ENCODE results near the gene RPS6KA2.

DNA sequence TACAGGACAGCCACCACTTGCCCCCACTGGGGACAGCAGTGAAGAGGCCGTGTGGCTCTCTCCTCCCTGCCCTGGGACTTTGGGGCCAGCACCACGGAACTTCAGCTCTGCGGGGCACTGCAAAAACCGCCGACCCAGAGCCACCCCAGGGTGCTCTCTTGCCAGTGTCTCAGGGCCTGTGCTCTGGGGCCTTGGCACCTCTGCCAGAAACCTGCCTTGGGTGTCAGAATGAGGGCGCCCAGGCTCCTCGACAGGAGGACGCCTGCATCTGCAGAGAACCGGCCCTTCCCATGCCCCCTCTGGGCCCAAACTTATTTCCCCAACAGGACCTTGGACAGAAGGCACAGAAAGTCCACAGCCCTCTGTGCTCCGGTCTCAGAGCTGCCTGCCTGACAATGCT lies 167.1 kb downstream of the RPS6KA2 start:
- TF ChIP-seq, protein P1, sequence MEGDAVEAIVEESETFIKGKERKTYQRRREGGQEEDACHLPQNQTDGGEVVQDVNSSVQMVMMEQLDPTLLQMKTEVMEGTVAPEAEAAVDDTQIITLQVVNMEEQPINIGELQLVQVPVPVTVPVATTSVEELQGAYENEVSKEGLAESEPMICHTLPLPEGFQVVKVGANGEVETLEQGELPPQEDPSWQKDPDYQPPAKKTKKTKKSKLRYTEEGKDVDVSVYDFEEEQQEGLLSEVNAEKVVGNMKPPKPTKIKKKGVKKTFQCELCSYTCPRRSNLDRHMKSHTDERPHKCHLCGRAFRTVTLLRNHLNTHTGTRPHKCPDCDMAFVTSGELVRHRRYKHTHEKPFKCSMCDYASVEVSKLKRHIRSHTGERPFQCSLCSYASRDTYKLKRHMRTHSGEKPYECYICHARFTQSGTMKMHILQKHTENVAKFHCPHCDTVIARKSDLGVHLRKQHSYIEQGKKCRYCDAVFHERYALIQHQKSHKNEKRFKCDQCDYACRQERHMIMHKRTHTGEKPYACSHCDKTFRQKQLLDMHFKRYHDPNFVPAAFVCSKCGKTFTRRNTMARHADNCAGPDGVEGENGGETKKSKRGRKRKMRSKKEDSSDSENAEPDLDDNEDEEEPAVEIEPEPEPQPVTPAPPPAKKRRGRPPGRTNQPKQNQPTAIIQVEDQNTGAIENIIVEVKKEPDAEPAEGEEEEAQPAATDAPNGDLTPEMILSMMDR (conservative IDR thresholded peaks at IDR 0.05; ENCODE audit: low read depth in 2 of 2) = no peak
- TF ChIP-seq ZNF114 (CRISPR knock-in tag; IDR thresholded peaks at IDR 0.05) (no peak), POLR2AphosphoS5 (IDR thresholded peaks at IDR 0.05; ENCODE audit: low read depth) (no peak), EZH2phosphoT487 (IDR thresholded peaks at IDR 0.05; ENCODE audit: unreplicated experiment) (no peak), EZH2 (IDR thresholded peaks at IDR 0.05; ENCODE audit: low read depth, unreplicated experiment) (no peak)
- TF ChIP-seq, protein P2, sequence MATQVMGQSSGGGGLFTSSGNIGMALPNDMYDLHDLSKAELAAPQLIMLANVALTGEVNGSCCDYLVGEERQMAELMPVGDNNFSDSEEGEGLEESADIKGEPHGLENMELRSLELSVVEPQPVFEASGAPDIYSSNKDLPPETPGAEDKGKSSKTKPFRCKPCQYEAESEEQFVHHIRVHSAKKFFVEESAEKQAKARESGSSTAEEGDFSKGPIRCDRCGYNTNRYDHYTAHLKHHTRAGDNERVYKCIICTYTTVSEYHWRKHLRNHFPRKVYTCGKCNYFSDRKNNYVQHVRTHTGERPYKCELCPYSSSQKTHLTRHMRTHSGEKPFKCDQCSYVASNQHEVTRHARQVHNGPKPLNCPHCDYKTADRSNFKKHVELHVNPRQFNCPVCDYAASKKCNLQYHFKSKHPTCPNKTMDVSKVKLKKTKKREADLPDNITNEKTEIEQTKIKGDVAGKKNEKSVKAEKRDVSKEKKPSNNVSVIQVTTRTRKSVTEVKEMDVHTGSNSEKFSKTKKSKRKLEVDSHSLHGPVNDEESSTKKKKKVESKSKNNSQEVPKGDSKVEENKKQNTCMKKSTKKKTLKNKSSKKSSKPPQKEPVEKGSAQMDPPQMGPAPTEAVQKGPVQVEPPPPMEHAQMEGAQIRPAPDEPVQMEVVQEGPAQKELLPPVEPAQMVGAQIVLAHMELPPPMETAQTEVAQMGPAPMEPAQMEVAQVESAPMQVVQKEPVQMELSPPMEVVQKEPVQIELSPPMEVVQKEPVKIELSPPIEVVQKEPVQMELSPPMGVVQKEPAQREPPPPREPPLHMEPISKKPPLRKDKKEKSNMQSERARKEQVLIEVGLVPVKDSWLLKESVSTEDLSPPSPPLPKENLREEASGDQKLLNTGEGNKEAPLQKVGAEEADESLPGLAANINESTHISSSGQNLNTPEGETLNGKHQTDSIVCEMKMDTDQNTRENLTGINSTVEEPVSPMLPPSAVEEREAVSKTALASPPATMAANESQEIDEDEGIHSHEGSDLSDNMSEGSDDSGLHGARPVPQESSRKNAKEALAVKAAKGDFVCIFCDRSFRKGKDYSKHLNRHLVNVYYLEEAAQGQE (IDR thresholded peaks at IDR 0.05; ENCODE audit: unreplicated experiment) = no peak
